ENCODE data around the gene SRBD1.

- TF ChIP-seq CTCF (conservative IDR thresholded peaks at IDR 0.05; ENCODE audit: low read depth, low read length) (no peak), EZH2 (IDR thresholded peaks at IDR 0.05; ENCODE audit: low read length, unreplicated experiment) (no peak), EZH2phosphoT487 (IDR thresholded peaks at IDR 0.05; ENCODE audit: borderline replicate concordance, low read length) (no peak)
These were observed 177.7 kb downstream of the SRBD1 start for GRCh38 chr2:45433363-45433762.

All from PC-3 (cell line).